Esophagus muscularis mucosa (tissue), 4 donors: Measurements from ENCODE around the gene STRAP. TPM values are rescaled to one million over a fixed set of nuclear protein-coding genes. Genes with fewer than 3 reads are reported as not detected.
A peak's percentile ranks its signal among the peaks of the same experiment; 100 is the strongest.

Experiments used
- DNase-seq: peaks from one replicate; pipeline ENCODE4 v3.0.0-alpha.2; 2017; ENCODE audit errors: extremely low spot score
- H3K27ac ChIP-seq, 4 donors: fragments of 200-600 bp; sonication (generic); replicated peaks in 1 of 4; 1 replicate in 3 of 4; 2 replicates in 1 of 4; pipeline ENCODE4 v1.5.1; 2016 to 2019; ENCODE audit warnings: mild to moderate bottlenecking in 1 of 4
- H3K27me3 ChIP-seq, 4 donors: fragments of 200-600 bp; sonication (generic); one replicate each; pipeline versions ENCODE4 v1.5.1 to v1.6.0; 2016 to 2019
- H3K36me3 ChIP-seq, 4 donors: fragments of 200-600 bp; sonication (generic); one replicate each; pipeline ENCODE4 v1.5.1; 2016 to 2019
- H3K4me1 ChIP-seq, 4 donors: fragments of 200-600 bp; sonication (generic); one replicate each; pipeline ENCODE4 v1.5.1; 2016 to 2019
- H3K4me3 ChIP-seq, 4 donors: fragments of 200-600 bp; sonication (generic); 1 replicate in 2 of 4; 2 replicates in 2 of 4; pipeline ENCODE4 v1.5.1; 2016 to 2019; ENCODE audit warnings: mild to moderate bottlenecking in 4 of 4, moderate library complexity in 1 of 4
- H3K9me3 ChIP-seq, 4 donors: fragments of 200-600 bp; sonication (generic); 1 replicate in 3 of 4; 2 replicates in 1 of 4; pipeline ENCODE4 v1.5.1; 2016 to 2019
- EP300 ChIP-seq: sonication (generic); formaldehyde crosslinking; IDR thresholded peaks from one replicate; pipeline ENCODE4 v1.6.1; 2017; ENCODE audit warnings: antibody characterized with exemption
- POLR2A ChIP-seq: fragments of 450-650 bp; IDR thresholded peaks from one replicate; pipeline ENCODE4 v1.6.1; 2017; ENCODE audit warnings: antibody characterized with exemption, moderate library complexity, mild to moderate bottlenecking, low read depth
- POLR2AphosphoS5 ChIP-seq, 2 donors: sonication (generic); formaldehyde crosslinking; IDR thresholded peaks; one replicate each; pipeline ENCODE4 v1.6.1; 2017; ENCODE audit warnings: antibody characterized with exemption in 2 of 2
- WGBS: methylation state at CpG from one replicate; pipeline ENCODE4 v1.1.5; 2018; 5-methylcytosine and 5-hydroxymethylcytosine counted together
- intact Hi-C: fragments of 100-400 bp; cut with DNase I; formaldehyde crosslinking; loops from one replicate; pipeline ENCODE4 v1.15.1; 2023
- total RNA-seq, 4 donors: library from RNA; depleted of rRNA; stranded (reverse); fragments of >200 nt; gene quantifications; one replicate each; pipeline versions ENCODE4 v1.1.0 to v1.2.1, GENCODE V29; 2016
- TF ChIP-seq, protein P1 (sequence below), 3 experiments: fragments of 200-600 bp in 2 of 3; fragments of 450-650 bp in 1 of 3; sonication (generic) in 2 of 3; IDR thresholded peaks; one replicate each; pipeline ENCODE4 v1.5.1; 2017 to 2019; ENCODE audit warnings: antibody characterized with exemption in 3 of 3, mild to moderate bottlenecking in 2 of 3, moderate library complexity in 1 of 3

STRAP gene
- total RNA-seq, 4 donors from 2014 or later = 63.9 to 78.5 (median 74.0) TPM

DNA sequence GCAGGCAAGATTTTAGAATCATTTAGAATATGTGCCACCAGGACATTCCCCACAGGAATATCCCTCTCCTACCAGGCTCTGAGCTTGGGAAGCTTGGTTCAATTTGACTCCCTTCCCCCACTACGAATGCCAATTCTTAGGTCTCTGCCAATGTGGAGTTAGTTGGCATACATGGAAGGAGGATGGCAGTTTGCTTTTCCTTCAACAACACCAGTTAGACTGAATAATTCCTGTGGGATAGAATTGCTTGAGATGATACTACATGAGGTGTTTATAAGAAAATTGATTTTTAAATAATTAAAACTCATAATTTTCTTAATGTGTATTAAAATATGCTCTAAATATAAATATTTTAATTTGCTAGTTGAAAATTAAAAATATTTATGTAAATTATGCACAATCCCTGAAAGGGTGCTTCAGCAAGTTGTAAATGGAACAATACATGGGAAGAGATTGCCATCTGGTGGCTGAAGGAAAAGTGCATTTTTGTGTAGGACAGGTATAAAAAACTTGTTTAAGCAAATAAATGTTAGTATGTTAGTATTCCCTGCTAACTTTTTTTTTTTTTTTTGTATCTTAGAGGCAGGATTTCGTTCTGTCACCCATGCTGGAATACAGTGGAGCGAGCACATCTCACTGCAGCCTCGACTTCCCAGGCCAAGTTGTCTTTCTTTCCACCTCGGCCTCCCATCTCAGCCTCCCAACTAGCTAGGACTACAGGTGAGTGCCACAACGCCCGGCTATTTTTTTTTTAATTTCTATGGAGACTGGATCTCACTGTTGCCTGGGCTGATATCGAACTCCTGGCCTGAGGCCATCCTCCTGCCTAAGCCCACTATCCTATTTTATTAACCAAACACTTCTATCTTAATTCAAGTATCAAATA is 25.8 kb upstream of the STRAP start:
- intact Hi-C loops = loop anchor here (1.0 to 10.0 kb wide), 3 partner anchors 72 to 580 kb away; partner anchors contain the start of gene EPS8
- Histone ChIP-seq H3K9me3 (no peaks in the 10 kb centered on the region), H3K4me1 (peaks cover 0 to 7% (median 0%) of the 10 kb centered on the region in 4 donors), H3K36me3 (no peaks in the 10 kb centered on the region), H3K27me3 (no peaks in the 10 kb centered on the region), H3K27ac (no peak overlapping the region), H3K4me3 (no peak overlapping the region)
- DNase-seq = no peak
- TF ChIP-seq POLR2AphosphoS5 (IDR thresholded peaks at IDR 0.05) (no peak), EP300 (no peak)
- TF ChIP-seq, protein P1, sequence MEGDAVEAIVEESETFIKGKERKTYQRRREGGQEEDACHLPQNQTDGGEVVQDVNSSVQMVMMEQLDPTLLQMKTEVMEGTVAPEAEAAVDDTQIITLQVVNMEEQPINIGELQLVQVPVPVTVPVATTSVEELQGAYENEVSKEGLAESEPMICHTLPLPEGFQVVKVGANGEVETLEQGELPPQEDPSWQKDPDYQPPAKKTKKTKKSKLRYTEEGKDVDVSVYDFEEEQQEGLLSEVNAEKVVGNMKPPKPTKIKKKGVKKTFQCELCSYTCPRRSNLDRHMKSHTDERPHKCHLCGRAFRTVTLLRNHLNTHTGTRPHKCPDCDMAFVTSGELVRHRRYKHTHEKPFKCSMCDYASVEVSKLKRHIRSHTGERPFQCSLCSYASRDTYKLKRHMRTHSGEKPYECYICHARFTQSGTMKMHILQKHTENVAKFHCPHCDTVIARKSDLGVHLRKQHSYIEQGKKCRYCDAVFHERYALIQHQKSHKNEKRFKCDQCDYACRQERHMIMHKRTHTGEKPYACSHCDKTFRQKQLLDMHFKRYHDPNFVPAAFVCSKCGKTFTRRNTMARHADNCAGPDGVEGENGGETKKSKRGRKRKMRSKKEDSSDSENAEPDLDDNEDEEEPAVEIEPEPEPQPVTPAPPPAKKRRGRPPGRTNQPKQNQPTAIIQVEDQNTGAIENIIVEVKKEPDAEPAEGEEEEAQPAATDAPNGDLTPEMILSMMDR (IDR thresholded peaks at IDR 0.05) = peak; percentile 77 to 85 (median 78)
- WGBS = 48% methylated on average over 8 of the region's 8 CpGs

DNA sequence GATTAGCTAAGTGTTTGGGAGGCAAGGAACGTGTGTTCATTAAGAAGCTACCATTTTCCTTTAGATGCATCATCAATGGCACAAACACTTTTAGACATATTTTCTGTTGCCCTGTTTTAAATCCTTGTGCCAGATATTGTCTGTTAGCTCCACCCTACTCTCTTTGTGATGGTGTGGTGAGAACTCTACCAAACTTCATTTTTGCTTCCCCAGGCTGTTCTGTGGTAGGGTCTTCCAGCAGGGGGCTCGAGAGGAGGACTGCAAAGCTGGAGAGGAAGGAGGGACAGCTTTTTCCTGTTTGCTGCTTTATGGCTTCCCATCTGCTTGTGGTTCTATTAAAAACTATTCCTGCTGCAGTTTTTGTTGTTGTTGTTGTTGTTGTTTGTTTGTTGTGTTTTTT is 23.8 kb upstream of the STRAP start:
- H3K27ac ChIP-seq = no peak overlapping the region
- intact Hi-C loops = loop anchor here (10.0 kb wide), 1 partner anchor 74 kb away; the partner anchor contains the start of gene EPS8
- no peaks in the 10 kb centered on the region for H3K36me3 ChIP-seq
- no peak overlapping the region for H3K4me3 ChIP-seq
- H3K27me3 ChIP-seq = no peaks in the 10 kb centered on the region
- TF ChIP-seq POLR2AphosphoS5 (IDR thresholded peaks at IDR 0.05) = no peak
- no peak for TF ChIP-seq POLR2A
- TF ChIP-seq EP300 = no peak
- TF ChIP-seq, protein P1 (IDR thresholded peaks at IDR 0.05) = no peak
- WGBS = 61% methylated on average over 2 of the region's 2 CpGs
- peaks cover 0 to 7% (median 0%) of the 10 kb centered on the region in 4 donors for H3K4me1 ChIP-seq
- H3K9me3 ChIP-seq = no peaks in the 10 kb centered on the region
- no peak for DNase-seq

DNA sequence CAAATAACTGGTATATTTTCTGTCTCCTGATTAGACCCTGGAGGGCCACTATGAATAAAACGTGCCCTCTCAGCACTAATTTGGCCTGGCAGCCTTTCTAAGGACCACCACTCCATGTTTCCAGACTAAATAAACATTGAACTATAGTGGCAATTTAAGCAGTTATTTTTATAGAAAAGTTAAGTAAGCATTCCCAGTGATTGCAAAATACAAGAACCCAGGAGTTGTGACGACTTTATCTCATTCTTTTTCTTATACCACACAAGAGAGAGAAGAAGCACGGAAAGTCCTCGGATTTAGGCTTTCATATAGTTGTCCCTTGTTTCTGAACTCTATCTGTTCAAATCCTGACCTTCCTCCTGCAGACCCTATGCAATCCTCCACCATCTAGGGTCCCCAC is 23.1 kb upstream of the STRAP start:
- DNase-seq = no peak
- TF ChIP-seq EP300 (no peak), POLR2A (no peak), POLR2AphosphoS5 (IDR thresholded peaks at IDR 0.05) (no peak)
- TF ChIP-seq, protein P1 (IDR thresholded peaks at IDR 0.05) = no peak
- WGBS = 73% methylated on average over 4 of the region's 4 CpGs
- intact Hi-C loops = loop anchor here (10.0 kb wide), 1 partner anchor 74 kb away; the partner anchor contains the start of gene EPS8
- no peaks in the 10 kb centered on the region for H3K36me3 ChIP-seq
- H3K4me3 ChIP-seq = no peak overlapping the region
- no peaks in the 10 kb centered on the region for H3K27me3 ChIP-seq
- H3K27ac ChIP-seq = no peak overlapping the region
- H3K4me1 ChIP-seq = peaks cover 0 to 7% (median 0%) of the 10 kb centered on the region in 4 donors
- no peaks in the 10 kb centered on the region for H3K9me3 ChIP-seq

DNA sequence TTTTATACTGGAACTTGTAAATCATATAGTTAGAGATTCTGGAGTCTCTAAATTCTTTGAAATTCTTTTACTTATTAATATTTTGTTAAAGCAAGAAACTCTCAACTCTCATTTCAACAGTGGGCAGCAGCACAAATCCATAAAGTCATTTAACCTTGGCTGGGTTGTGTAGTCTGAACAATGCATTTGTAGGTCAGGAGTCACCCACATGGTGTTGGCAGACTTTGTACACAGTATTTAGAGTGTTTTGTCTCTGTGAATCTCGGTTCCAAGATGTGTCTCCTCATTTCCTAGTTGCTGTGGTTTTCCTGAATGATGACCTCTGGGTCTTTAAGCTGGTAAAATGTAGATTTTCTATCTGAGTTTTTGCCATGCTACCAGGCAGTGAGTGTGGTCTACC is 20.8 kb upstream of the STRAP start:
- no peaks in the 10 kb centered on the region for H3K36me3 ChIP-seq
- H3K9me3 ChIP-seq = no peaks in the 10 kb centered on the region
- TF ChIP-seq POLR2A = no peak
- no peak for TF ChIP-seq EP300
- TF ChIP-seq POLR2AphosphoS5 (IDR thresholded peaks at IDR 0.05) = no peak
- TF ChIP-seq, protein P1 (IDR thresholded peaks at IDR 0.05) = no peak
- H3K27ac ChIP-seq = no peak overlapping the region
- H3K27me3 ChIP-seq = no peaks in the 10 kb centered on the region
- no peaks in the 10 kb centered on the region for H3K4me1 ChIP-seq
- H3K4me3 ChIP-seq = no peak overlapping the region
- 45% methylated on average over 1 of the region's 1 CpG for WGBS
- DNase-seq = no peak
- intact Hi-C loops = no loop called here
